Activated naive CD8-positive, alpha-beta T cell treated with anti-CD3 and anti-CD28 coated beads, Interleukin-2, amount 10 ng/mL, durations not matched to agents 7 days and 5 days (primary cell): ENCODE measurements around the gene SSU72. TPM values are rescaled to one million over a fixed set of nuclear protein-coding genes. Genes with fewer than 3 reads are reported as not detected.

Experiments used
- ATAC-seq: fragments of 150-1000 bp; cut with Tn5 transposase; one replicate; pipeline ENCODE4 v1.10.0; 2021; ENCODE audit warnings: low read depth, moderate library complexity
- POLR2A ChIA-PET: fragments of 350-600 bp; sonication (Branson Sonifier 250); formaldehyde crosslinking; loops from one replicate; lab custom pipeline; 2021; ENCODE audit warnings: antibody characterized with exemption; lab: Charles Lee
- DNase-seq: peaks from one replicate; pipeline ENCODE4 v3.0.0; 2021
- H3K27ac Mint-ChIP-seq: one replicate; pipeline ENCODE4 v1.8.0; 2022; ENCODE audit warnings: mild to moderate bottlenecking, mixed read lengths
- H3K27me3 Mint-ChIP-seq: one replicate; pipeline ENCODE4 v1.8.0; 2022; ENCODE audit warnings: mild to moderate bottlenecking, moderate library complexity, mixed read lengths
- H3K36me3 Mint-ChIP-seq: one replicate; pipeline ENCODE4 v1.8.0; 2021; ENCODE audit warnings: mild to moderate bottlenecking, mixed read lengths
- H3K4me1 Mint-ChIP-seq: one replicate; pipeline ENCODE4 v1.8.0; 2021; ENCODE audit warnings: mixed read lengths
- H3K4me3 Mint-ChIP-seq: one replicate; pipeline ENCODE4 v1.8.0; 2022; ENCODE audit warnings: mild to moderate bottlenecking, moderate library complexity, mixed read lengths
- H3K9me3 Mint-ChIP-seq: one replicate; pipeline ENCODE4 v1.8.0; 2021; ENCODE audit warnings: mixed read lengths
- total RNA-seq, 2 experiments: library from RNA; stranded (reverse); gene quantifications; one replicate each; pipeline ENCODE4 v1.2.3, GENCODE V29; 2021

SSU72 gene
- total RNA-seq, 2 experiments from 2014 or later = 118 TPM

GRCh38 chr1:1573843-1574720, 581 bp downstream of the SSU72 start:
- ATAC-seq (peak; percentile 78), DNase-seq (peak; percentile 93)
- no peaks in the 10 kb centered on the region for H3K27me3 Mint-ChIP-seq
- peaks cover 18% of the 10 kb centered on the region for H3K4me1 Mint-ChIP-seq
- H3K9me3 Mint-ChIP-seq = no peaks in the 10 kb centered on the region
- peak overlapping the region; percentile 94 for H3K4me3 Mint-ChIP-seq
- peaks cover 11% of the 10 kb centered on the region for H3K36me3 Mint-ChIP-seq
- POLR2A ChIA-PET = interaction anchor here (1.1 to 2.7 kb wide), 2 partner anchors 41 to 56 kb away, joined by 3 to 12 read pairs; partner anchors contain the start of gene MIB2
- peak overlapping the region; percentile 100 for H3K27ac Mint-ChIP-seq

GRCh38 chr1:1569341-1569740, 5.3 kb downstream of the SSU72 start:
- ATAC-seq = no peak
- peaks cover 24% of the 10 kb centered on the region for H3K36me3 Mint-ChIP-seq
- POLR2A ChIA-PET = no interaction called here

GRCh38 chr1:1567891-1568291, 6.8 kb downstream of the SSU72 start:
- Mint-ChIP-seq H3K36me3 (peaks cover 26% of the 10 kb centered on the region), H3K9me3 (no peaks in the 10 kb centered on the region), H3K4me3 (no peak overlapping the region), H3K27ac (no peak overlapping the region), H3K27me3 (no peaks in the 10 kb centered on the region), H3K4me1 (peaks cover 6% of the 10 kb centered on the region)
- ATAC-seq = no peak
- no peak for DNase-seq
- POLR2A ChIA-PET = no interaction called here

More at GRCh38 chr1:1569341-1569740, 5.3 kb downstream of the SSU72 start:
- Mint-ChIP-seq H3K27me3 (no peaks in the 10 kb centered on the region), H3K4me1 (peaks cover 11% of the 10 kb centered on the region), H3K4me3 (no peak overlapping the region), H3K9me3 (no peaks in the 10 kb centered on the region), H3K27ac (no peak overlapping the region)
- DNase-seq = no peak

- Mint-ChIP-seq H3K36me3 (peaks cover 26% of the 10 kb centered on the region), H3K4me1 (peaks cover 6% of the 10 kb centered on the region), H3K27me3 (no peaks in the 10 kb centered on the region), H3K9me3 (no peaks in the 10 kb centered on the region), H3K4me3 (no peak overlapping the region), H3K27ac (no peak overlapping the region)
- DNase-seq = no peak
- no peak for ATAC-seq
- POLR2A ChIA-PET = no interaction called here
Observed at GRCh38 chr1:1567152-1567875, 7.3 kb downstream of the SSU72 start.

GRCh38 chr1:1565340-1565739, 9.3 kb downstream of the SSU72 start:
- ATAC-seq (no peak), DNase-seq (no peak)
- Mint-ChIP-seq H3K36me3 (peaks cover 22% of the 10 kb centered on the region), H3K9me3 (no peaks in the 10 kb centered on the region), H3K27ac (no peak overlapping the region), H3K4me1 (peaks cover 3% of the 10 kb centered on the region), H3K27me3 (no peaks in the 10 kb centered on the region), H3K4me3 (no peak overlapping the region)
- POLR2A ChIA-PET = no interaction called here

- ATAC-seq (no peak), DNase-seq (no peak)
- Mint-ChIP-seq H3K27ac (no peak overlapping the region), H3K27me3 (no peaks in the 10 kb centered on the region), H3K4me3 (no peak overlapping the region), H3K36me3 (peaks cover 22% of the 10 kb centered on the region), H3K9me3 (no peaks in the 10 kb centered on the region), H3K4me1 (peaks cover 2% of the 10 kb centered on the region)
- POLR2A ChIA-PET = interaction anchor here (0.6 kb wide), 1 partner anchor 17 kb away, joined by 5 read pairs; no protein-coding TSS in a partner anchor
Observed at GRCh38 chr1:1564268-1564667, 10.4 kb downstream of the SSU72 start.

GRCh38 chr1:1563688-1564087, 11.0 kb downstream of the SSU72 start:
- no peak overlapping the region for H3K27ac Mint-ChIP-seq
- H3K4me3 Mint-ChIP-seq = no peak overlapping the region
- no peak for DNase-seq
- no peaks in the 10 kb centered on the region for H3K9me3 Mint-ChIP-seq
- H3K27me3 Mint-ChIP-seq = no peaks in the 10 kb centered on the region
- ATAC-seq = no peak
- POLR2A ChIA-PET = no interaction called here
- peaks cover 22% of the 10 kb centered on the region for H3K36me3 Mint-ChIP-seq
- peaks cover 2% of the 10 kb centered on the region for H3K4me1 Mint-ChIP-seq

GRCh38 chr1:1562556-1563195, 12.0 kb downstream of the SSU72 start:
- peaks cover 2% of the 10 kb centered on the region for H3K4me1 Mint-ChIP-seq
- POLR2A ChIA-PET = interaction anchor here (0.5 to 0.7 kb wide), 2 partner anchors 10 to 432 kb away, joined by 3 to 7 read pairs; no protein-coding TSS in a partner anchor
- DNase-seq (no peak), ATAC-seq (no peak)
- no peak overlapping the region for H3K4me3 Mint-ChIP-seq
- no peaks in the 10 kb centered on the region for H3K9me3 Mint-ChIP-seq
- H3K27me3 Mint-ChIP-seq = no peaks in the 10 kb centered on the region
- H3K27ac Mint-ChIP-seq = no peak overlapping the region
- H3K36me3 Mint-ChIP-seq = peaks cover 22% of the 10 kb centered on the region

GRCh38 chr1:1561801-1562470, 12.7 kb downstream of the SSU72 start:
- H3K27ac Mint-ChIP-seq = no peak overlapping the region
- POLR2A ChIA-PET = no interaction called here
- ATAC-seq = no peak

GRCh38 chr1:1560178-1560577, 14.5 kb downstream of the SSU72 start:
- peaks cover 2% of the 10 kb centered on the region for H3K4me1 Mint-ChIP-seq
- H3K36me3 Mint-ChIP-seq = peaks cover 17% of the 10 kb centered on the region
- no peaks in the 10 kb centered on the region for H3K27me3 Mint-ChIP-seq
- no peak overlapping the region for H3K4me3 Mint-ChIP-seq
- POLR2A ChIA-PET = no interaction called here
- H3K27ac Mint-ChIP-seq = no peak overlapping the region
- no peak for ATAC-seq
- H3K9me3 Mint-ChIP-seq = no peaks in the 10 kb centered on the region
- no peak for DNase-seq

More at GRCh38 chr1:1561801-1562470, 12.7 kb downstream of the SSU72 start:
- no peaks in the 10 kb centered on the region for H3K27me3 Mint-ChIP-seq
- peaks cover 2% of the 10 kb centered on the region for H3K4me1 Mint-ChIP-seq
- no peak overlapping the region for H3K4me3 Mint-ChIP-seq
- no peaks in the 10 kb centered on the region for H3K9me3 Mint-ChIP-seq
- no peak for DNase-seq
- peaks cover 21% of the 10 kb centered on the region for H3K36me3 Mint-ChIP-seq

GRCh38 chr1:1559066-1559465, 15.6 kb downstream of the SSU72 start:
- no peaks in the 10 kb centered on the region for H3K9me3 Mint-ChIP-seq
- ATAC-seq (no peak), DNase-seq (no peak)
- peaks cover 3% of the 10 kb centered on the region for H3K4me1 Mint-ChIP-seq
- no peaks in the 10 kb centered on the region for H3K27me3 Mint-ChIP-seq
- POLR2A ChIA-PET = interaction anchor here (1.3 kb wide), 1 partner anchor 12 kb away, joined by 3 read pairs; no protein-coding TSS in a partner anchor
- H3K27ac Mint-ChIP-seq = peak overlapping the region; percentile 28
- no peak overlapping the region for H3K4me3 Mint-ChIP-seq
- peaks cover 7% of the 10 kb centered on the region for H3K36me3 Mint-ChIP-seq

- H3K9me3 Mint-ChIP-seq = no peaks in the 10 kb centered on the region
- peaks cover 2% of the 10 kb centered on the region for H3K36me3 Mint-ChIP-seq
- peaks cover 3% of the 10 kb centered on the region for H3K4me1 Mint-ChIP-seq
- H3K27ac Mint-ChIP-seq = no peak overlapping the region
- DNase-seq (no peak), ATAC-seq (no peak)
- H3K4me3 Mint-ChIP-seq = no peak overlapping the region
- no peaks in the 10 kb centered on the region for H3K27me3 Mint-ChIP-seq
- POLR2A ChIA-PET = interaction anchor here (0.9 to 1.3 kb wide), 2 partner anchors 12 to 159 kb away, joined by 3 read pairs; partner anchors contain the start of gene CCNL2
Observed at GRCh38 chr1:1558591-1558990, 16.1 kb downstream of the SSU72 start.
